Cerebellar cortex (tissue), 1 donor: ENCODE measurements around the gene TEX38.
"Not testable (repeated sequence)": the region's sequence is repeated elsewhere in the genome, so short reads cannot be mapped to it uniquely, and the experiment has no call there.

Experiments
- DNase-seq: peaks from one replicate; pipeline ENCODE4 v3.0.0-alpha.2; 2015; ENCODE audit warnings: low spot score

The TEX38 gene

GRCh38 chr1:46671554-46671953, at the start of gene TEX38:
Gene TEX38 (plus strand): TSS chr1:46671854. CDS start chr1:46671935, 81 bp downstream.
- DNase-seq: no peak

GRCh38 chr1:46621930-46622329, 49.7 kb upstream of the TEX38 start:
- no peak for DNase-seq

GRCh38 chr1:46622344-46622743, 49.3 kb upstream of the TEX38 start:
- DNase-seq: peak; percentile 88

- DNase-seq: no peak
These were observed 47.7 kb upstream of the TEX38 start for GRCh38 chr1:46623743-46624644.

GRCh38 chr1:46630719-46631118, 40.9 kb upstream of the TEX38 start:
- no peak for DNase-seq

GRCh38 chr1:46635205-46635604, 36.4 kb upstream of the TEX38 start:
- DNase-seq: no peak

GRCh38 chr1:46637444-46638083, 34.1 kb upstream of the TEX38 start:
- peak; percentile 35 for DNase-seq

GRCh38 chr1:46638921-46639320, 32.7 kb upstream of the TEX38 start:
- no peak for DNase-seq

GRCh38 chr1:46639547-46639946, 32.1 kb upstream of the TEX38 start:
- DNase-seq: no peak

- peak; percentile 64 for DNase-seq
These were observed 29.5 kb upstream of the TEX38 start for GRCh38 chr1:46642115-46642680.

GRCh38 chr1:46643368-46643775, 28.3 kb upstream of the TEX38 start:
- peak; percentile 81 for DNase-seq

- DNase-seq: no peak
These were observed 25.8 kb upstream of the TEX38 start for GRCh38 chr1:46645815-46646214.

- DNase-seq: no peak
These were observed 25.3 kb upstream of the TEX38 start for GRCh38 chr1:46646331-46646730.

GRCh38 chr1:46646844-46647243, 24.8 kb upstream of the TEX38 start:
- no peak for DNase-seq

- DNase-seq: no peak
These were observed 24.0 kb upstream of the TEX38 start for GRCh38 chr1:46647611-46648010.

- DNase-seq: no peak
These were observed 21.9 kb upstream of the TEX38 start for GRCh38 chr1:46649764-46650163.

- no peak for DNase-seq
These were observed 21.2 kb upstream of the TEX38 start for GRCh38 chr1:46650491-46650890.

- not testable (repeated sequence) for DNase-seq
These were observed 20.5 kb upstream of the TEX38 start for GRCh38 chr1:46651152-46651551.

- DNase-seq: no peak
These were observed 19.1 kb upstream of the TEX38 start for GRCh38 chr1:46652321-46653100.

- no peak for DNase-seq
These were observed 18.2 kb upstream of the TEX38 start for GRCh38 chr1:46653405-46653958.

- no peak for DNase-seq
These were observed 17.6 kb upstream of the TEX38 start for GRCh38 chr1:46654012-46654411.

- DNase-seq: not testable (repeated sequence)
These were observed 17.0 kb upstream of the TEX38 start for GRCh38 chr1:46654698-46655097.
